Tibial artery (tissue), 4 donors: Measurements from ENCODE around the gene PRG2.
A peak's percentile ranks its signal among the peaks of the same experiment; 100 is the strongest.

Experiments
- DNase-seq, 2 donors: peaks; one replicate each; pipeline ENCODE4 v3.0.0-alpha.2; 2019
- H3K27ac ChIP-seq, 2 donors: fragments of 200-600 bp; sonication (generic) in 1 of 2; 1 replicate in 1 of 2; 2 replicates in 1 of 2; pipeline ENCODE4 v1.5.1; 2018 to 2019; ENCODE audit warnings: mild to moderate bottlenecking in 1 of 2
- H3K27me3 ChIP-seq, 2 donors: fragments of 200-600 bp; sonication (generic) in 1 of 2; one replicate each; pipeline versions ENCODE4 v1.5.1 to v1.6.0; 2016 to 2019
- H3K36me3 ChIP-seq, 3 donors: fragments of 200-600 bp; sonication (generic) in 2 of 3; one replicate each; pipeline ENCODE4 v1.5.1; 2016 to 2019; ENCODE audit warnings: mild to moderate bottlenecking in 2 of 3
- H3K4me1 ChIP-seq, 4 donors: fragments of 200-600 bp; sonication (generic) in 2 of 4; 1 replicate in 3 of 4; 2 replicates in 1 of 4; pipeline ENCODE4 v1.5.1; 2016 to 2019
- H3K4me3 ChIP-seq, 2 donors: fragments of 200-600 bp; sonication (generic) in 1 of 2; 1 replicate in 1 of 2; 2 replicates in 1 of 2; pipeline ENCODE4 v1.5.1; 2018 to 2019; ENCODE audit warnings: mild to moderate bottlenecking in 2 of 2
- H3K9me3 ChIP-seq, 3 donors: fragments of 200-600 bp; sonication (generic) in 1 of 3; one replicate each; pipeline ENCODE4 v1.5.1; 2016 to 2019
- CTCF ChIP-seq, 2 experiments: fragments of 200-600 bp in 1 of 2; fragments of 450-650 bp in 1 of 2; IDR thresholded peaks; one replicate each; pipeline ENCODE4 v1.5.1; 2017 to 2019; ENCODE audit warnings: antibody characterized with exemption in 2 of 2, mild to moderate bottlenecking in 1 of 2, moderate library complexity in 1 of 2
- intact Hi-C: fragments of 100-400 bp; cut with DNase I; formaldehyde crosslinking; loops from one replicate; pipeline ENCODE4 v1.15.0; 2023; ENCODE audit warnings: low total_unique reads

Gene PRG2

GRCh38 chr11:57349491-57350274 lies 40.8 kb downstream of the PRG2 start:
- H3K4me1 ChIP-seq, result peaks cover 0 to 9% (median 4%) of the 10 kb centered on the region in 4 donors
- peak; percentile 78 to 91 for TF ChIP-seq CTCF (IDR thresholded peaks at IDR 0.05)
- intact Hi-C loops, result loop anchor here (5.0 to 10.0 kb wide), 3 partner anchors 85 to 505 kb away; no protein-coding TSS in a partner anchor
- no peak overlapping the region for H3K4me3 ChIP-seq
- H3K9me3 ChIP-seq, result no peaks in the 10 kb centered on the region
- H3K27me3 ChIP-seq, result no peaks in the 10 kb centered on the region
- peak in 1 of 2 donors; percentile 48 for DNase-seq
- no peaks in the 10 kb centered on the region for H3K36me3 ChIP-seq
- H3K27ac ChIP-seq, result no peak overlapping the region

GRCh38 chr11:57348636-57349313 lies 41.7 kb downstream of the PRG2 start:
- Histone ChIP-seq H3K36me3 (no peaks in the 10 kb centered on the region), H3K4me1 (peaks cover 0 to 9% (median 4%) of the 10 kb centered on the region in 4 donors), H3K4me3 (no peak overlapping the region), H3K9me3 (no peaks in the 10 kb centered on the region), H3K27ac (no peak overlapping the region), H3K27me3 (no peaks in the 10 kb centered on the region)
- TF ChIP-seq CTCF (IDR thresholded peaks at IDR 0.05), result no peak
- DNase-seq, result no peak
- intact Hi-C loops, result loop anchor here (10.0 kb wide), 1 partner anchor 86 kb away; no protein-coding TSS in a partner anchor

- TF ChIP-seq CTCF (IDR thresholded peaks at IDR 0.05), result no peak
- Histone ChIP-seq H3K27ac (no peak overlapping the region), H3K4me1 (peaks cover 0 to 9% (median 4%) of the 10 kb centered on the region in 4 donors), H3K9me3 (no peaks in the 10 kb centered on the region), H3K27me3 (peaks cover 0 to 2% of the 10 kb centered on the region in 2 donors), H3K36me3 (no peaks in the 10 kb centered on the region), H3K4me3 (no peak overlapping the region)
- intact Hi-C loops, result loop anchor here (10.0 kb wide), 1 partner anchor 87 kb away; no protein-coding TSS in a partner anchor
- no peak for DNase-seq
Measured at GRCh38 chr11:57348052-57348451, 42.4 kb downstream of the PRG2 start.

GRCh38 chr11:57347336-57347735 lies 43.1 kb downstream of the PRG2 start:
- Histone ChIP-seq H3K4me3 (no peak overlapping the region), H3K4me1 (peaks cover 0 to 9% (median 4%) of the 10 kb centered on the region in 4 donors), H3K36me3 (no peaks in the 10 kb centered on the region), H3K27ac (no peak overlapping the region), H3K27me3 (peaks cover 0 to 4% of the 10 kb centered on the region in 2 donors), H3K9me3 (no peaks in the 10 kb centered on the region)
- intact Hi-C loops, result loop anchor here (10.0 kb wide), 1 partner anchor 87 kb away; no protein-coding TSS in a partner anchor
- DNase-seq, result no peak
- no peak for TF ChIP-seq CTCF (IDR thresholded peaks at IDR 0.05)

- Histone ChIP-seq H3K27me3 (peaks cover 0 to 4% of the 10 kb centered on the region in 2 donors), H3K4me3 (no peak overlapping the region), H3K9me3 (no peaks in the 10 kb centered on the region), H3K36me3 (no peaks in the 10 kb centered on the region), H3K4me1 (peaks cover 0 to 9% (median 4%) of the 10 kb centered on the region in 4 donors), H3K27ac (no peak overlapping the region)
- TF ChIP-seq CTCF (IDR thresholded peaks at IDR 0.05), result peak; percentile 57 to 75
- peak in 1 of 2 donors; percentile 74 for DNase-seq
- intact Hi-C loops, result loop anchor here (10.0 kb wide), 1 partner anchor 89 kb away; no protein-coding TSS in a partner anchor
Measured at GRCh38 chr11:57345555-57346211, 44.8 kb downstream of the PRG2 start.
